Measurements from ENCODE around the gene DRGX. TPM values are rescaled to one million over a fixed set of nuclear protein-coding genes. Genes with fewer than 3 reads are reported as not detected.

The DRGX gene
- total and polyA plus RNA-seq, 2 donors (not counting 1 experiment from before 2014, with no cell fraction given): not detected

DNA sequence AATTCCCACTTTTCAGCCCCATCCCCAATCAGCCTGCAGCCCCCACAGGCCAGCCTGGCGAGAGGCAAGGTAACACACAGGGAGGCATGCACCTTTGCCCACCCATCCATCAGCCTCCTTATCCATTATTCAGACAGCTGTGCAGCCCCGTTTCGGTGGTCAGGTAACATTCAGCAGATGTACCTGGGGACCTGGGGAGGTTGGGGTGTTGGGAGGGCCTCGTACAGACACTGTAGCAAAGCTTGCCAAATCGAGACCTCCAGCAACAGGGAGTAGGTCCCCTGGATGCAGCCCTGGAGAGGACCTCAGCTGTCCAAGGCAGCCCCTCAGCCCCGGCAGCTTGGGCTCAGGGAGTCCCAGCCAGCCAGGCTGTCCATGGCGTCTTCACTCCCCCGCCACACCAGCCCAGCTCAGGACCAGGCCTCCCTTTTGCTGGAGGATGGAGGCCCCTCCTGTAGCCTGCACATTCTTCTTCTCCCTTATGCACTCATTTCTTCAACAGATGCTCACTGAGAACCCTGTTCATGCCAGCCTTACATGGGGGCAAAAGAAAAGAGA is 8.5 kb upstream of the DRGX start:
- Histone ChIP-seq H3K79me2 (ENCODE audit: control insufficient read depth, insufficient read depth, low read length) (no peaks in the 10 kb centered on the region), H3K27ac (ENCODE audit: low read length in 2 of 2) (no peak overlapping the region), H3K9me3 (ENCODE audit: control extremely low read depth in 1 of 3, control insufficient read depth in 2 of 3, insufficient read depth in 1 of 3, low read length in 2 of 3) (no peaks in the 10 kb centered on the region), H3K36me3 (replicated peaks in 1 of 2; ENCODE audit: control extremely low read depth in 1 of 2, control insufficient read depth in 1 of 2, extremely low read depth in 1 of 2, insufficient read depth in 2 of 2, low read length in 1 of 2) (no peaks in the 10 kb centered on the region), H3K4me3 (ENCODE audit: control extremely low read depth in 1 of 5, extremely low read depth in 1 of 5, insufficient read depth in 1 of 5, low read depth in 2 of 5, low read length in 4 of 5) (no peak overlapping the region), H3K4me1 (ENCODE audit: control insufficient read depth in 2 of 2, insufficient read depth in 2 of 2, low read length in 2 of 2) (no peaks in the 10 kb centered on the region), H3K4me2 (replicated peaks; ENCODE audit: low read depth, low read length, poor library complexity, severe bottlenecking) (no peak overlapping the region), H3K27me3 (replicated peaks in 1 of 4; ENCODE audit: control extremely low read depth in 1 of 4, control insufficient read depth in 3 of 4, insufficient read depth in 4 of 4, low read length in 3 of 4) (peaks cover 0 to 13% (median 4%) of the 10 kb centered on the region in 4 experiments), H3K9ac (ENCODE audit: low read length) (no peak overlapping the region), H2AFZ (ENCODE audit: insufficient read depth, low read depth, low read length, poor library complexity, severe bottlenecking) (no peak overlapping the region), H4K20me1 (ENCODE audit: control insufficient read depth, insufficient read depth, low read length, poor library complexity, severe bottlenecking) (no peaks in the 10 kb centered on the region)
- H3K27me3 Mint-ChIP-seq: peaks cover 61% of the 10 kb centered on the region
- no peaks in the 10 kb centered on the region for H3K4me1 Mint-ChIP-seq
- 82% methylated on average over 8 of the region's 8 CpGs for WGBS (ENCODE audit: insufficient coverage)
- no peak overlapping the region for H3K4me3 Mint-ChIP-seq
- DNase-seq (no peak), ATAC-seq (ENCODE audit: low read depth) (no peak)
- TF ChIP-seq EZH2 (IDR thresholded peaks at IDR 0.05; ENCODE audit: borderline replicate concordance, insufficient read depth, low read depth, low read length, poor library complexity, severe bottlenecking): no peak
- TF ChIP-seq, protein P1, sequence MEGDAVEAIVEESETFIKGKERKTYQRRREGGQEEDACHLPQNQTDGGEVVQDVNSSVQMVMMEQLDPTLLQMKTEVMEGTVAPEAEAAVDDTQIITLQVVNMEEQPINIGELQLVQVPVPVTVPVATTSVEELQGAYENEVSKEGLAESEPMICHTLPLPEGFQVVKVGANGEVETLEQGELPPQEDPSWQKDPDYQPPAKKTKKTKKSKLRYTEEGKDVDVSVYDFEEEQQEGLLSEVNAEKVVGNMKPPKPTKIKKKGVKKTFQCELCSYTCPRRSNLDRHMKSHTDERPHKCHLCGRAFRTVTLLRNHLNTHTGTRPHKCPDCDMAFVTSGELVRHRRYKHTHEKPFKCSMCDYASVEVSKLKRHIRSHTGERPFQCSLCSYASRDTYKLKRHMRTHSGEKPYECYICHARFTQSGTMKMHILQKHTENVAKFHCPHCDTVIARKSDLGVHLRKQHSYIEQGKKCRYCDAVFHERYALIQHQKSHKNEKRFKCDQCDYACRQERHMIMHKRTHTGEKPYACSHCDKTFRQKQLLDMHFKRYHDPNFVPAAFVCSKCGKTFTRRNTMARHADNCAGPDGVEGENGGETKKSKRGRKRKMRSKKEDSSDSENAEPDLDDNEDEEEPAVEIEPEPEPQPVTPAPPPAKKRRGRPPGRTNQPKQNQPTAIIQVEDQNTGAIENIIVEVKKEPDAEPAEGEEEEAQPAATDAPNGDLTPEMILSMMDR (IDR thresholded peaks at IDR 0.05): no peak
- POLR2A ChIA-PET: no interaction called here
- no peaks in the 10 kb centered on the region for H3K9me3 Mint-ChIP-seq (ENCODE audit: insufficient read depth)
- no peak overlapping the region for H3K27ac Mint-ChIP-seq
- intact Hi-C loops (cut with micrococcal nuclease): no loop called here
- CTCF ChIA-PET: interaction anchor here (1.6 kb wide), 1 partner anchor 115 kb away, joined by 7 read pairs; no protein-coding TSS in a partner anchor

DNA sequence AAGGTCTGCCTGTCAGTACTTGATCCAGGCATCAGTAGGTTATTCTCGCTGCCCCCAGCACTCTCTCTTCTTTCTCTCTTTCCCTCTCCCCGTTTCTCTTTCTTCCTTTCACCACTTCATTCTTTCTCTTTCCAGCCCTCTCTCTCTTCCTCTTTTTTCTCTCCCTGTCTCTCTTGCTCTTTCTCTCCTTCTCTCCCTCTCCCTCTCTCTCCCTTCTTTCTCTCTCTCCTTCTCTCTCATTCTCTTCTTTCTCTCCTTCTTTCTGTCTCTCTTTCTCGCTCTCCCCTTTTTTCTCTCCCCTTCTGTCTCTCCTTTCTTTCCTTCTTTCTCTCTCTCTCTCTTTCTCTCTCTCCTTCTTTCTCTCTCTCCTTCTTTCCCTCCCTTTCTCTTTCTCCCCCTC is 7.5 kb upstream of the DRGX start:
- Histone ChIP-seq H3K27ac (ENCODE audit: low read length in 2 of 2) (no peak overlapping the region), H3K9me3 (ENCODE audit: control extremely low read depth in 1 of 3, control insufficient read depth in 2 of 3, insufficient read depth in 1 of 3, low read length in 2 of 3) (peaks cover 0 to 2% (median 0%) of the 10 kb centered on the region in 3 donors), H3K4me1 (ENCODE audit: control insufficient read depth in 2 of 2, insufficient read depth in 2 of 2, low read length in 2 of 2) (peaks cover 3% of the 10 kb centered on the region in 2 donors), H3K4me2 (replicated peaks; ENCODE audit: low read depth, low read length, poor library complexity, severe bottlenecking) (no peak overlapping the region), H4K20me1 (ENCODE audit: control insufficient read depth, insufficient read depth, low read length, poor library complexity, severe bottlenecking) (no peaks in the 10 kb centered on the region), H3K36me3 (replicated peaks in 1 of 2; ENCODE audit: control extremely low read depth in 1 of 2, control insufficient read depth in 1 of 2, extremely low read depth in 1 of 2, insufficient read depth in 2 of 2, low read length in 1 of 2) (no peaks in the 10 kb centered on the region), H3K4me3 (ENCODE audit: control extremely low read depth in 1 of 5, extremely low read depth in 1 of 5, insufficient read depth in 1 of 5, low read depth in 2 of 5, low read length in 4 of 5) (no peak overlapping the region), H3K9ac (ENCODE audit: low read length) (no peak overlapping the region), H3K27me3 (replicated peaks in 1 of 4; ENCODE audit: control extremely low read depth in 1 of 4, control insufficient read depth in 3 of 4, insufficient read depth in 4 of 4, low read length in 3 of 4) (peaks cover 0 to 22% (median 9%) of the 10 kb centered on the region in 4 experiments), H2AFZ (ENCODE audit: insufficient read depth, low read depth, low read length, poor library complexity, severe bottlenecking) (no peak overlapping the region), H3K79me2 (ENCODE audit: control insufficient read depth, insufficient read depth, low read length) (no peaks in the 10 kb centered on the region)
- Mint-ChIP-seq H3K4me3 (no peak overlapping the region), H3K27ac (no peak overlapping the region), H3K4me1 (peaks cover 5% of the 10 kb centered on the region), H3K9me3 (ENCODE audit: insufficient read depth) (no peaks in the 10 kb centered on the region), H3K27me3 (peaks cover 68% of the 10 kb centered on the region)
- ChIA-PET CTCF (interaction anchor here (1.2 kb wide), 1 partner anchor 239 kb away, joined by 3 read pairs; no protein-coding TSS in a partner anchor), POLR2A (no interaction called here)
- intact Hi-C loops (cut with micrococcal nuclease): loop anchor here (2.0 kb wide), 1 partner anchor 67 kb away; no protein-coding TSS in a partner anchor
- no peak for TF ChIP-seq EZH2 (IDR thresholded peaks at IDR 0.05; ENCODE audit: borderline replicate concordance, insufficient read depth, low read depth, low read length, poor library complexity, severe bottlenecking)
- TF ChIP-seq, protein P1 (IDR thresholded peaks at IDR 0.05): peak; percentile 18
- ATAC-seq (ENCODE audit: low read depth): no peak
- WGBS (ENCODE audit: insufficient coverage): 70% methylated on average over 3 of the region's 3 CpGs
- DNase-seq: no peak

Data from B cell (primary cell).